SK-MEL-5 (cell line): ENCODE data around the gene PODXL. TPM values are rescaled to one million over a fixed set of nuclear protein-coding genes. Genes with fewer than 3 reads are reported as not detected.
"Not testable (repeated sequence)": the region's sequence is repeated elsewhere in the genome, so short reads cannot be mapped to it uniquely, and the experiment has no call there.

Source experiments
- DNase-seq: peaks from one replicate; pipeline ENCODE4 v3.0.0-alpha.2; 2016; ENCODE audit warnings: low read depth, low spot score
- in situ Hi-C: cut with HindIII; loops from 2 replicates; pipeline ENCODE4 v1.10.0; 2016; ENCODE audit warnings: low sequenced_read_pairs, high pct_unique_total_duplicates, low pct_unique_long_range_greater_than_20kb
- total RNA-seq: library from RNA; depleted of rRNA; stranded (reverse); fragments of >200 nt; shearing (Covaris generic); gene quantifications from 2 replicates; pipeline ENCODE4 v1.2.3, GENCODE V29; 2014

Gene PODXL
- total RNA-seq, 1 experiment from 2014 or later = 2.8 TPM

DNA sequence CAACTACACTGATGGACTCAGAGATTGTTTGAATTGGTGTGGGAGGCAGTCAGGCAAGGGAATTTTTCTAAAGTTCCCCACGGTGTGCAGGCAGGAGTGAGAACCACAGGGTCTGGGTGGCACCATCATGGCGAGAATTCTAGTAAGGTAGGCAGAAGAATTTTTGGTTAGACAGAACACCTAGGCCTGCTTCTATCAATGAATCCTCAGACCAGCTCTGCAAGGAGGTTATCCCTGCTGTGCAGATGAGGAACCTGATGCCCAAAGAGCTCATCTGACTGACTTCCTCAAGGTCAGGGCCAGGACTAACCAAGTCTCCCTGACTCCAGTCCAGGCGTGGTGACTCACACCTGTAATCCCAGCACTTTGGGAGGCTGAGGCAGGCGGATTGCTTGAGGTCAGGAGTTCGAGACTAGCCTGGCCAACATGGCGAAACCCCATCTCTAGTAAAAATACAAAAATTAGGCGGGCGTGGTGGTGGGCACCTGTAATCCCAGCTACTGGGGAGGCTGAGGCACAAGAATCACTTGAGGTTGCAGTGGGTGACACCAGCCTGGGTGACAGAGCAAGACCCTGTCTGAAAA lies 51.3 kb downstream of the PODXL start:
- in situ Hi-C loops, DNase-seq: not testable (repeated sequence)

GRCh38 chr7:131504157-131504899 lies 52.1 kb downstream of the PODXL start:
- in situ Hi-C loops = no loop called here
- no peak for DNase-seq

GRCh38 chr7:131503639-131504038 lies 52.8 kb downstream of the PODXL start:
- no peak for DNase-seq
- in situ Hi-C loops = no loop called here

- in situ Hi-C loops = no loop called here
- peak; percentile 54 for DNase-seq
Observed at GRCh38 chr7:131502810-131503508, 53.5 kb downstream of the PODXL start.

DNA sequence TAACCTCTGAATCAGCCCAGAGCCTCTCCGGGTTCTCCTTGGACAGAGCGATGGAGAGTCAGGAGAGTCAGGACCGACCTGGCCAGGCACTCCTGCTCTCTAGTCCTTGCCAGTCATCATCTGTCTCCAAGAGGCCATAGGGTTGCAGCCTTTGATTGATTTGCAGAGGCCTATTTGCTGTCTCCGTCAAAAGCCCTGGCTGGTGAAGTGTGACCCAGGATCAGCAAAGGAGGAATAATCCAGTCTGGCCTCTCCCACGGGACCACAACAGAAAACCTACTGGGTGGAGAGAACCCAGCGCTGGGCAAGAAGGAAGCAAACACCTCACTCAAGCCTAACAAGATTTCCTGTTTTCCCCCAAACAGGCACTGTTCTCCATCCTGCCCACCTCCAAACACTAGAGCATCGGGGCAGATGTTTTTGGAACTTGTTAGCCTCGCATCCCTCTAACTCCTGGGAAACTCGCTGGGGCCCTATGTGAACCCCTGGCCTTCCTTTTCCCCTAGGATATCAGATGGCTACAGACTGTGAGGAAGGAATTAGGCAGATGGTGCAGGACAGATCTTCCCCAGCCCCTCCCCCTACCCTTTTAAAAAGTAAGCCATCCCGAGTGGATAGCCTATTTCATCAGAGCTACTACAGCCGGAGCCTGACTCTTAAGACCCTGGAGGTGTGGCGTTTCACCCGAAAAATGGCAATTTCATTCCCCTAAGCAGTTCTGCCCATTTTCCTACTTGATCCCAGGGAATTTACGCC lies 54.3 kb downstream of the PODXL start:
- in situ Hi-C loops = no loop called here
- no peak for DNase-seq

DNA sequence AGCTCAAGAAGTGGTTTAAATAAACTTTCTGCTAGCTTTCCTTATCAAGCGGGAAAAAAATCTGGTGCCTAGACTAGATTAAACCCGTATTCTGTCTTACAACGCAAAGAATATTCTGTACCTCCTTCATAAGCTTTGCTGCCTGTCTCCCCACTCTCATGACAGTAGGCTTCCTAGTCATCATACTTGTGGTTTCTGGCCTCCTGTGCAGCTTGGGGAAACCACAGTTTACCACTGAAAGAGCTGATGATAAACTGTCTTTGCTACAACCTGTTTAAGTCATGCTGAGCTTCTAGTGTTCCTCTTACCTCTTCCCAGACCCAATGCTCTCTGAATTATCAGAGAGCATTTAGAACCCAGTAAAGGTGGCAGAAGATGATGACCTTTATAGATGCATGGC lies 55.0 kb downstream of the PODXL start:
- in situ Hi-C loops = no loop called here
- DNase-seq = no peak

- no peak for DNase-seq
- in situ Hi-C loops = no loop called here
Observed at GRCh38 chr7:131500357-131500756, 56.1 kb downstream of the PODXL start.

DNA sequence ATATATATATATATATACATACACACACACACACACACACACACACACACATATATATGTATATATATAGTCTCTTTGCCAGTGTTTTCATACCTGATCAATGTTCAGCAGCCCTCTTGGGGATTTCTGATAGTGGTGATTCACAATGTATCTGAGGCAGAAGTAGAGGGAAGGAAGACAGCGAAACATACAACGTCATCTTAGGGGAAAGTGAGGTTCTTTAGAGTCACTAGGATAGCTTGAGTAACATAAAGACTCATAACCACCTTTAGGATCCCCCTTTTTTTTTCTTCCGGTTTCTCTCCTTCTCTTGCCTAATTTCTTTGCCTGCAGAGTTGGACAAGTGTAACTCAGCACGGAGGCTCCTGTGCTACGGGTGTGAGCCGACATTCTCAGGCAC lies 56.6 kb downstream of the PODXL start:
- in situ Hi-C loops = no loop called here

DNA sequence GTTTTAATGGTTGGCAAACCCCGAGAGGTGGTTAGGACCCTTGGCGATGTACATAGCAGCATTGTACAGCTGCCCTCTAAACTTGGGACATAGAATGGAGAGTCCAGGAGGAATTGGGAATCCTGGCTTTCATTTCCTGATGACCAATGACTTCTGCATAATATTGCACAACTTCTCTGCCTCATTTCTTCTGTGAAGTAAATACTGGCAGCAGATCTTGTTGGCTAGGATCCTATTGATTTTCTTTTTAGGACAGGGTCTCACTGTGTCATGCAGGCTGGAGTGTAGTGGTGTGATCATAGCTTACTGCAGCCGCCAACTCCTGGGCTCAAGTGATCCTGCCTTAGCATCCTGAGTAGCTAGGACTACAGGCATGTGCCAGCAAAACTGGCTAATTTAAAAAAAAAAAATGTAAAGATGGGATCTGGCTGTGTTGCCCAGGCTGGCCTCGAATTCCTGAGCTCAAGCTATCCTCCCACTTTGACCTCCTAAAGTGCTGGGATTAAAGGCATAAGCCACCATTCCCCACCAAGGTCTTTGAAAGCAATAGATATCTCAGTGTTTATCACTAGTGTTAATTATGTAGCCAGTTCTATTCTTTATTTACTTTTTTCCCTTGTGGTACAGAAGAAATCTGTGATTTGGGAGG lies 58.1 kb downstream of the PODXL start:
- in situ Hi-C loops = no loop called here
- no peak for DNase-seq

More for the DNA sequence above, 56.6 kb downstream of the PODXL start:
- DNase-seq = no peak

- no peak for DNase-seq
- in situ Hi-C loops = no loop called here
Observed at GRCh38 chr7:131497454-131497853, 59.0 kb downstream of the PODXL start.

DNA sequence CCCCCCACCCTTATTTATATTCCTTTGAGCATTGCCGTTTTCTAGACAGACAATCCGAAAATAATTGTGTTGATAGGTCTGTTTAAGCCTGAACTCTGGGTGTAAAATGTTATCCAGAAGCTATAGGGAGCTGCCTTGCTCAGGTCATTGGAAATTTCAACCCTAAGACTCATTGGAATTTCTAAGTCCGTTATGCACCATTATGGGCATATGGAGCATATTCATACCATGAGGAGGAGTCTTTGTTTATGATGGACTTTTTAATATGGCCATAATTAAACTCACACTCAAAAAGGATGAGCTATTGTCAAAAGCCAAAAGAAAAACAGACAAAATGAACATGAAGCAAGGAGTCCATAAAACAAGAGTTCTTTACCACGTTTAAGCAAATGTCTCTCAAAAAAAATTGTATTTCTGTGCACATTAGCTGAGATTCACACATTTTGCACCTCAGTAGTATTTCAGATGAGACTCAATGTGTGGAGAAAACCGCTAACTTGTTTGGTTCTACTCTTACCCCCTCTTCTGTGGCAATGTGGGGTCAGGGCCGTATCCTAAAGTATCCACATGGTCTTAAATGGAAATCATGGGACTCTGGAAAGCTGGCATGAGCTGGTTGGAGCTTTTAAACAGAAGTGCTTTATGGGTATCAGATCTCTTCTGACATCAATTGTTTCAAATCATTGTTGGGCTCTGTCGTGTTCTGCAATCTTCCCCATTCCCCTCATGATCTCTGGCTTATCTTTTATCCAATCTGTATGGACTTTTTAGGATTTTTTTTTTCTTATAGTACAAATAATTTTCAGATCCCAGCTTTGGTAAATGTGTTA lies 60.5 kb downstream of the PODXL start:
- in situ Hi-C loops = no loop called here
- DNase-seq = no peak

GRCh38 chr7:131494182-131494581 lies 62.2 kb downstream of the PODXL start:
- DNase-seq = no peak
- in situ Hi-C loops = no loop called here

DNA sequence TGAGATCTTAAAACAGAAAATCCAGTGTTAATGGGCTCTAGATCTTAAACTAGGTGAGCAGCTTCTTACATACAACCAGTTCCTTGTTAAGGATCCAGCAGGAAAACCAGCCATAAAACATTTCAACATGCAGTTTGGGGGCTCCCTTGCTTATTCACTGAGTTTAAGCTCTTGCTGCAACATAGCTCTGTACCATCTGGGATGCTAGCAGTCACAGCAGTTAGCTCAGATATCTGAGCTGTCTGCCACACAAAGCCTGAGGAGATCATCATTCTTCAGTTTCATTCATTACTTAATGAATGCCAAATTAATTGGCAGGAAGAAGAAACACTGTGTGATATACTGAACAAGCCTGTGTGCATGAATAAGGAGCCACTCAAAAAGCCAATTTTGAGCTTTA lies 62.8 kb downstream of the PODXL start:
- in situ Hi-C loops = no loop called here
- DNase-seq = no peak

- DNase-seq = no peak
- in situ Hi-C loops = no loop called here
Observed at GRCh38 chr7:131493081-131493480, 63.3 kb downstream of the PODXL start.

DNA sequence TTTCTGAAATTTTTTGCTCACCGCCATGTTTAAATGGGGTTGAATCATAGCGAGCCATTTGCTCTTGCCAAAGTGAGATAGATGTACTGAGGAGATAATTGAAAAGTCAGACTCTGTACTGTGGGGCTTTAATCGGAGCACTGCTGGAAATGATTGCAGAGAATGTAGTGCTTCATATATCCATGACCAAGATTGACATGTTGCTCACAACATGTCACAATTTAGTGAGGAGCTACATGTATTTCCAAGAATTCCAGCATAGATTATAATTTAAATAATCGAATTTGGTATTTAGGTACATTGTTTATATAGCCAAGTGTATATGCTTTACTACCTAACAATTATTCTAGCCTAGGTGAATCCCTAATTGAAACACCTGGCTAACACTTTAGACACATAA lies 66.5 kb downstream of the PODXL start:
- in situ Hi-C loops = no loop called here
- no peak for DNase-seq

DNA sequence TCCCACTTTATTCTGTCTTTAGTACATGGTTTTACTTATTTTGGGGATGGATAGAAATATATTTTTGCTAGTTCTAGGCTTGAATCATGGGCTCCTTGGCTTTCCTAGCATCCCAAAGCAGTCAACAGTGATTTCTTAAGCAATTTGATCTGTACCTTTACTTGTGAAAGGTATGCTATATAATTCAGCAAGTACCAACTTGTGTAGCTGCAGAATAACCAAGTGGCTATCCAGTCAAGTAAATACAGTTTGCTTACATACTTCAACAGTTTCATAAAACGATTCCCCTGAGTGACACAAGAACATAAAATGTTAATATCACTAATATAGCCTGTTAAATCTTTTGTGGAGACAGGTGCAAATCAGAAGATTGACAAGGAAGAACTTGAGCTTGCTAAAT lies 67.2 kb downstream of the PODXL start:
- in situ Hi-C loops = no loop called here
- DNase-seq = no peak

DNA sequence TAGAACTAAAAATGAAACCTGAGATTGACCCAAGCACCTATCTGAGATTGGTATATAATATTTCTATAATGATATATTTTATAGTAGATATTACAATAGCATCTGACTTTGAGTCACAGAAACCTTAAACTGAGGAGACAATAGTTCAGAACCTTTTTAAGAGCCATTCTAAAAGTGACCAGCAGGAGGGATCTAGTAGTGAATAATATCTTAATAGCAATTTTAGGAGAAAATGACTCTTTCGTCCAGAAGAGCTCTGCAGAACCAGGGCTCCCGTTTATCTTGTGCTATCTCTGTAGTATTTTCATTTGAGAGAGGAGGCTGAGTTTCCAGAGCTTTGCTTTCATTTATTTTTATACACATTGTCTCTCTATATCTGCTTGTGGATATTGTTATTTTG lies 68.1 kb downstream of the PODXL start:
- in situ Hi-C loops = no loop called here
- DNase-seq = peak; percentile 33
